HCT116 (cell line): Measurements from ENCODE around the gene STRIP1. TPM values are rescaled to one million over a fixed set of nuclear protein-coding genes. Genes with fewer than 3 reads are reported as not detected.

Experiments used
- ATAC-seq: fragments of 200-7000 bp; cut with Tn5 transposase; 2 replicates; pipeline ENCODE4 v1.9.1; 2020; ENCODE audit warnings: mild to moderate bottlenecking, moderate library complexity
- BruUV-seq: library from RNA; stranded (reverse); fragments of 400-500 nt; replicated peaks from 2 replicates; lab custom pipeline; 2021; lab: Mats Ljungman, UMichigan
- CTCF ChIA-PET: fragments of 300-600 bp; sonication (Branson Sonifier 250); formaldehyde crosslinking; loops from one replicate; lab custom pipeline; 2021; ENCODE audit warnings: antibody characterized with exemption; lab: Charles Lee
- POLR2A ChIA-PET: fragments of 300-600, 350-600 bp; sonication (Branson Sonifier 250); formaldehyde crosslinking; loops from one replicate; lab custom pipeline; 2021; ENCODE audit warnings: antibody characterized with exemption; lab: Charles Lee
- RAD21 ChIA-PET, 2 experiments: fragments of 300-600 bp; sonication (Branson Sonifier 250); formaldehyde crosslinking; loops; one replicate each; lab custom pipeline; 2023; ENCODE audit warnings: low total read pairs in 2 of 2; ENCODE audit not compliant: uncharacterized antibody in 2 of 2, unreplicated experiment in 2 of 2, low non-redundant PET in 1 of 2; lab: Charles Lee
- DNase-seq: peaks from one replicate; pipeline ENCODE4 v3.0.0-alpha.2; 2010; ENCODE audit warnings: low read depth, low spot score
- H2AFZ ChIP-seq: fragments of 200-600 bp; shearing (Covaris generic), sonication (generic); 2 replicates; pipeline ENCODE4 v1.6.1; 2017; ENCODE audit warnings: low read depth, mixed run types, mixed read lengths, antibody characterized with exemption, low read length; ENCODE audit not compliant: poor library complexity, severe bottlenecking
- H3K27ac ChIP-seq: 2 replicates; pipeline ENCODE4 v1.5.1; 2012; ENCODE audit warnings: low read depth, low read length
- H3K27me3 ChIP-seq: fragments of 200-600 bp; sonication (generic); 2 replicates; pipeline ENCODE4 v1.6.1; 2016; ENCODE audit warnings: mixed run types, low read length, mixed read lengths; ENCODE audit not compliant: insufficient read depth
- H3K36me3 ChIP-seq, 2 experiments: fragments of 200-500 bp in 1 of 2; fragments of 200-600 bp in 1 of 2; sonication (Bioruptor generic) in 1 of 2; sonication (generic) in 1 of 2; 2 replicates each; pipeline versions ENCODE4 v1.5.1 to v1.6.1; 2014 to 2016; ENCODE audit warnings: low read length in 2 of 2, inconsistent platforms in 1 of 2, mixed read lengths in 1 of 2, mixed run types in 1 of 2; ENCODE audit not compliant: insufficient read depth in 2 of 2, control insufficient read depth in 1 of 2
- H3K4me1 ChIP-seq, 2 experiments: fragments of 200-600 bp in 1 of 2; sonication (generic) in 1 of 2; 2 replicates each; pipeline versions ENCODE4 v1.5.1 to v1.6.1; 2012 to 2017; ENCODE audit warnings: low read length in 2 of 2, inconsistent platforms in 1 of 2, mild to moderate bottlenecking in 1 of 2, mixed read lengths in 1 of 2, mixed run types in 1 of 2, moderate library complexity in 1 of 2; ENCODE audit not compliant: insufficient read depth in 2 of 2, control insufficient read depth in 1 of 2
- H3K4me2 ChIP-seq: fragments of 200-600 bp; sonication (generic); 2 replicates; pipeline ENCODE4 v1.6.1; 2017; ENCODE audit warnings: mixed run types, low read length, mixed read lengths
- H3K4me3 ChIP-seq, 2 experiments: fragments of 200-600 bp in 1 of 2; sonication (generic) in 1 of 2; replicated peaks in 1 of 2; 2 replicates each; pipeline ENCODE4 v1.5.1; 2011 to 2016; ENCODE audit warnings: low read length in 2 of 2, control low read depth in 1 of 2, low read depth in 1 of 2, mild to moderate bottlenecking in 1 of 2, mixed read lengths in 1 of 2, mixed run types in 1 of 2
- H3K79me2 ChIP-seq: fragments of 200-600 bp; sonication (generic); 2 replicates; pipeline ENCODE4 v1.6.1; 2017; ENCODE audit warnings: mild to moderate bottlenecking, mixed run types, low read length, moderate library complexity, mixed read lengths; ENCODE audit not compliant: insufficient read depth
- H3K9ac ChIP-seq: fragments of 200-600 bp; sonication (generic); 2 replicates; pipeline ENCODE4 v1.6.1; 2016; ENCODE audit warnings: low read length, mixed read lengths
- H3K9me2 ChIP-seq: fragments of 200-600 bp; sonication (generic), shearing (Covaris generic); 2 replicates; pipeline ENCODE4 v1.6.1; 2017; ENCODE audit warnings: mixed run types, mild to moderate bottlenecking, moderate library complexity; ENCODE audit not compliant: insufficient read depth
- H3K9me3 ChIP-seq, 2 experiments: fragments of 200-500 bp in 1 of 2; fragments of 200-600 bp in 1 of 2; sonication (Bioruptor generic) in 1 of 2; sonication (generic) in 1 of 2; 2 replicates each; pipeline ENCODE4 v1.6.1; 2014 to 2017; ENCODE audit warnings: low read length in 2 of 2, mixed read lengths in 2 of 2, inconsistent platforms in 1 of 2, low read depth in 1 of 2, mild to moderate bottlenecking in 1 of 2, mixed run types in 1 of 2, moderate library complexity in 1 of 2; ENCODE audit not compliant: control insufficient read depth in 1 of 2, insufficient read depth in 1 of 2
- H4K20me1 ChIP-seq: fragments of 200-600 bp; sonication (generic), shearing (Covaris generic); 2 replicates; pipeline ENCODE4 v1.6.1; 2017; ENCODE audit warnings: mixed run types, mild to moderate bottlenecking, moderate library complexity; ENCODE audit not compliant: insufficient read depth
- CBX3 ChIP-seq: IDR thresholded peaks from 2 replicates; pipeline ENCODE4 v1.6.1; 2012; ENCODE audit warnings: low read depth
- CEBPB ChIP-seq: IDR thresholded peaks from 2 replicates; pipeline ENCODE4 v1.6.1; 2012; ENCODE audit warnings: low read depth
- EGR1 ChIP-seq: IDR thresholded peaks from 2 replicates; pipeline ENCODE4 v1.6.1; 2012; ENCODE audit warnings: low read depth
- ELF1 ChIP-seq: IDR thresholded peaks from 2 replicates; pipeline ENCODE4 v1.6.1; 2012; ENCODE audit warnings: low read depth, borderline replicate concordance
- EZH2 ChIP-seq: fragments of 200-600 bp; sonication (generic); IDR thresholded peaks from 2 replicates; pipeline ENCODE4 v1.6.1; 2017; ENCODE audit warnings: antibody characterized with exemption, mixed run types
- EZH2phosphoT487 ChIP-seq: fragments of 200-600 bp; IDR thresholded peaks from 2 replicates; pipeline ENCODE4 v1.6.1; 2018; ENCODE audit warnings: antibody characterized with exemption, borderline replicate concordance
- FOSL1 ChIP-seq: IDR thresholded peaks from 2 replicates; pipeline ENCODE4 v1.6.1; 2012; ENCODE audit warnings: low read depth
- POLR2A ChIP-seq: IDR thresholded peaks from 2 replicates; pipeline ENCODE4 v1.7.0; 2011; ENCODE audit warnings: borderline replicate concordance; ENCODE audit not compliant: insufficient read depth, insufficient read length; ENCODE audit errors: extremely low read depth
- POLR2AphosphoS5 ChIP-seq: IDR thresholded peaks from 2 replicates; pipeline ENCODE4 v1.6.1; 2011; ENCODE audit warnings: mild to moderate bottlenecking, low read depth, low read length, moderate library complexity
- RAD21 ChIP-seq: IDR thresholded peaks from 2 replicates; pipeline ENCODE4 v1.6.1; 2012; ENCODE audit warnings: low read depth, mild to moderate bottlenecking
- SRF ChIP-seq: IDR thresholded peaks from 2 replicates; pipeline ENCODE4 v1.6.1; 2012; ENCODE audit warnings: low read depth
- YY1 ChIP-seq: IDR thresholded peaks from 2 replicates; pipeline ENCODE4 v1.6.1; 2011; ENCODE audit warnings: low read length, low read depth, moderate library complexity, mild to moderate bottlenecking; ENCODE audit not compliant: insufficient replicate concordance; ENCODE audit errors: extremely low read depth
- ZFX ChIP-seq: fragments of 450-650 bp; IDR thresholded peaks from 2 replicates; pipeline ENCODE4 v1.6.1; 2017
- intact Hi-C: fragments of 100-400 bp; cut with micrococcal nuclease; formaldehyde crosslinking; loops from 2 replicates; pipeline ENCODE4 v1.10.0; 2022
- total RNA-seq: library from RNA; stranded (reverse); gene quantifications from one replicate; pipeline ENCODE4 v1.2.1, GENCODE V29; 2021; ENCODE audit not compliant: unreplicated experiment
- TF ChIP-seq, protein P1 (sequence below): IDR thresholded peaks from 2 replicates; pipeline ENCODE4 v1.6.1; 2012; ENCODE audit warnings: low read depth
- TF ChIP-seq, protein P2 (sequence below): IDR thresholded peaks from 2 replicates; pipeline ENCODE4 v1.6.1; 2012
- TF ChIP-seq, protein P3 (sequence below): IDR thresholded peaks from 2 replicates; pipeline ENCODE4 v1.6.1; 2012
- TF ChIP-seq, protein P4 (sequence below): IDR thresholded peaks from 2 replicates; pipeline ENCODE4 v1.6.1; 2011; ENCODE audit warnings: mild to moderate bottlenecking, low read length, moderate library complexity; ENCODE audit not compliant: insufficient replicate concordance; ENCODE audit errors: extremely low read depth

The STRIP1 gene
- total RNA-seq, 1 experiment from 2014 or later: 33.5 TPM

DNA sequence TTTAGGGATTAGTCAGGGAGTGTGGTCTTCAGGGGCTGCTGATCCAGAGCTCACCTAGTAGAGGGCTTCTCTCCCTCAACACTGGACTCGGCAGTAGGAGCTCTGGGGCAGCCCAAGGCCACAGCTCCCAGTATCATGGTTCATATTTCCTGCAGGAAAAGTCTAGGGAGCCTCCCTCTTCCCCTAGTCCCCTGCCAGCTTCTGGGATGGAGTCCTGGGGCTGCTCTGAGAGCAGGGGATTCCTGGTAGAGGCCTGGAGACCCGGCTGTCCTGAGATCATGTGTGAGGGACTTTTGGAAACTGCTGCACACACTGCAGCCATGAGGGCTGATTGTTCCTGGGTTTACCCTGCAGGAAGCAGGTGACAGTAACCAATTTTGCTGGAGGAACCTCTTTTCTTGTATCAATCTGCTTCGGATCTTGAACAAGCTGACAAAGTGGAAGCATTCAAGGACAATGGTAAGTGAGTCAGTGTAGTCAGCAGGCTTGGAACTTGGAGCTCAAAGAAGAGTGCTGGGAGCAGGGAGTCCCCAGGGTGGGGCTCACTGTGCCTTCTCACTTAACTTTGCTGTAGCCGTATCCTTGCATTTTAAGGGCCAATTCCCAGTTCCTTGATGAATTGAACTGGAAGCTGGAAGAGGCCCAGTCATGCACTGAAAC is 16.3 kb downstream of the STRIP1 start:
- CTCF ChIA-PET: interaction anchor here (2.0 kb wide), 1 partner anchor 9 kb away, joined by 13 read pairs; no protein-coding TSS in a partner anchor
- ATAC-seq (no peak), DNase-seq (no peak)
- intact Hi-C loops: no loop called here
- RAD21 ChIA-PET: no interaction called here
- no peak overlapping the region for H2AFZ ChIP-seq
- no TSS peak for BruUV-seq
- POLR2A ChIA-PET: no interaction called here
- peaks cover 44 to 56% of the 10 kb centered on the region in 2 experiments; a peak in 3 of 4 replicates for H3K36me3 ChIP-seq
- H3K9ac ChIP-seq: no peak overlapping the region
- no peaks in the 10 kb centered on the region for H3K79me2 ChIP-seq
- no peaks in the 10 kb centered on the region for H3K9me3 ChIP-seq
- no peak overlapping the region for H3K4me3 ChIP-seq
- no peaks in the 10 kb centered on the region for H4K20me1 ChIP-seq
- H3K9me2 ChIP-seq: no peaks in the 10 kb centered on the region
- H3K4me2 ChIP-seq: no peak overlapping the region
- H3K4me1 ChIP-seq: no peaks in the 10 kb centered on the region
- TF ChIP-seq CBX3: no peak
- TF ChIP-seq EZH2: no peak
- TF ChIP-seq, protein P1, sequence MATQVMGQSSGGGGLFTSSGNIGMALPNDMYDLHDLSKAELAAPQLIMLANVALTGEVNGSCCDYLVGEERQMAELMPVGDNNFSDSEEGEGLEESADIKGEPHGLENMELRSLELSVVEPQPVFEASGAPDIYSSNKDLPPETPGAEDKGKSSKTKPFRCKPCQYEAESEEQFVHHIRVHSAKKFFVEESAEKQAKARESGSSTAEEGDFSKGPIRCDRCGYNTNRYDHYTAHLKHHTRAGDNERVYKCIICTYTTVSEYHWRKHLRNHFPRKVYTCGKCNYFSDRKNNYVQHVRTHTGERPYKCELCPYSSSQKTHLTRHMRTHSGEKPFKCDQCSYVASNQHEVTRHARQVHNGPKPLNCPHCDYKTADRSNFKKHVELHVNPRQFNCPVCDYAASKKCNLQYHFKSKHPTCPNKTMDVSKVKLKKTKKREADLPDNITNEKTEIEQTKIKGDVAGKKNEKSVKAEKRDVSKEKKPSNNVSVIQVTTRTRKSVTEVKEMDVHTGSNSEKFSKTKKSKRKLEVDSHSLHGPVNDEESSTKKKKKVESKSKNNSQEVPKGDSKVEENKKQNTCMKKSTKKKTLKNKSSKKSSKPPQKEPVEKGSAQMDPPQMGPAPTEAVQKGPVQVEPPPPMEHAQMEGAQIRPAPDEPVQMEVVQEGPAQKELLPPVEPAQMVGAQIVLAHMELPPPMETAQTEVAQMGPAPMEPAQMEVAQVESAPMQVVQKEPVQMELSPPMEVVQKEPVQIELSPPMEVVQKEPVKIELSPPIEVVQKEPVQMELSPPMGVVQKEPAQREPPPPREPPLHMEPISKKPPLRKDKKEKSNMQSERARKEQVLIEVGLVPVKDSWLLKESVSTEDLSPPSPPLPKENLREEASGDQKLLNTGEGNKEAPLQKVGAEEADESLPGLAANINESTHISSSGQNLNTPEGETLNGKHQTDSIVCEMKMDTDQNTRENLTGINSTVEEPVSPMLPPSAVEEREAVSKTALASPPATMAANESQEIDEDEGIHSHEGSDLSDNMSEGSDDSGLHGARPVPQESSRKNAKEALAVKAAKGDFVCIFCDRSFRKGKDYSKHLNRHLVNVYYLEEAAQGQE: no peak
- TF ChIP-seq, protein P2, sequence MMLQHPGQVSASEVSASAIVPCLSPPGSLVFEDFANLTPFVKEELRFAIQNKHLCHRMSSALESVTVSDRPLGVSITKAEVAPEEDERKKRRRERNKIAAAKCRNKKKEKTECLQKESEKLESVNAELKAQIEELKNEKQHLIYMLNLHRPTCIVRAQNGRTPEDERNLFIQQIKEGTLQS: no peak
- TF ChIP-seq EGR1: no peak
- TF ChIP-seq YY1: no peak
- TF ChIP-seq, protein P3, sequence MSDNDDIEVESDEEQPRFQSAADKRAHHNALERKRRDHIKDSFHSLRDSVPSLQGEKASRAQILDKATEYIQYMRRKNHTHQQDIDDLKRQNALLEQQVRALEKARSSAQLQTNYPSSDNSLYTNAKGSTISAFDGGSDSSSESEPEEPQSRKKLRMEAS: no peak
- TF ChIP-seq POLR2A: no peak
- no peak for TF ChIP-seq FOSL1
- no peak for TF ChIP-seq EZH2phosphoT487
- no peak for TF ChIP-seq ZFX
- TF ChIP-seq CEBPB: no peak
- no peak for TF ChIP-seq SRF
- no peak for TF ChIP-seq RAD21
- TF ChIP-seq, protein P4, sequence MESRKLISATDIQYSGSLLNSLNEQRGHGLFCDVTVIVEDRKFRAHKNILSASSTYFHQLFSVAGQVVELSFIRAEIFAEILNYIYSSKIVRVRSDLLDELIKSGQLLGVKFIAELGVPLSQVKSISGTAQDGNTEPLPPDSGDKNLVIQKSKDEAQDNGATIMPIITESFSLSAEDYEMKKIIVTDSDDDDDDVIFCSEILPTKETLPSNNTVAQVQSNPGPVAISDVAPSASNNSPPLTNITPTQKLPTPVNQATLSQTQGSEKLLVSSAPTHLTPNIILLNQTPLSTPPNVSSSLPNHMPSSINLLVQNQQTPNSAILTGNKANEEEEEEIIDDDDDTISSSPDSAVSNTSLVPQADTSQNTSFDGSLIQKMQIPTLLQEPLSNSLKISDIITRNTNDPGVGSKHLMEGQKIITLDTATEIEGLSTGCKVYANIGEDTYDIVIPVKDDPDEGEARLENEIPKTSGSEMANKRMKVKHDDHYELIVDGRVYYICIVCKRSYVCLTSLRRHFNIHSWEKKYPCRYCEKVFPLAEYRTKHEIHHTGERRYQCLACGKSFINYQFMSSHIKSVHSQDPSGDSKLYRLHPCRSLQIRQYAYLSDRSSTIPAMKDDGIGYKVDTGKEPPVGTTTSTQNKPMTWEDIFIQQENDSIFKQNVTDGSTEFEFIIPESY: no peak
- no peak for TF ChIP-seq ELF1
- TF ChIP-seq POLR2AphosphoS5: no peak
- no peak overlapping the region for H3K27ac ChIP-seq
- H3K27me3 ChIP-seq: no peaks in the 10 kb centered on the region
